Measurements from ENCODE around the gene BRIP1.
"Not testable (repeated sequence)": the region's sequence is repeated elsewhere in the genome, so short reads cannot be mapped to it uniquely, and the experiment has no call there.

The BRIP1 gene

DNA sequence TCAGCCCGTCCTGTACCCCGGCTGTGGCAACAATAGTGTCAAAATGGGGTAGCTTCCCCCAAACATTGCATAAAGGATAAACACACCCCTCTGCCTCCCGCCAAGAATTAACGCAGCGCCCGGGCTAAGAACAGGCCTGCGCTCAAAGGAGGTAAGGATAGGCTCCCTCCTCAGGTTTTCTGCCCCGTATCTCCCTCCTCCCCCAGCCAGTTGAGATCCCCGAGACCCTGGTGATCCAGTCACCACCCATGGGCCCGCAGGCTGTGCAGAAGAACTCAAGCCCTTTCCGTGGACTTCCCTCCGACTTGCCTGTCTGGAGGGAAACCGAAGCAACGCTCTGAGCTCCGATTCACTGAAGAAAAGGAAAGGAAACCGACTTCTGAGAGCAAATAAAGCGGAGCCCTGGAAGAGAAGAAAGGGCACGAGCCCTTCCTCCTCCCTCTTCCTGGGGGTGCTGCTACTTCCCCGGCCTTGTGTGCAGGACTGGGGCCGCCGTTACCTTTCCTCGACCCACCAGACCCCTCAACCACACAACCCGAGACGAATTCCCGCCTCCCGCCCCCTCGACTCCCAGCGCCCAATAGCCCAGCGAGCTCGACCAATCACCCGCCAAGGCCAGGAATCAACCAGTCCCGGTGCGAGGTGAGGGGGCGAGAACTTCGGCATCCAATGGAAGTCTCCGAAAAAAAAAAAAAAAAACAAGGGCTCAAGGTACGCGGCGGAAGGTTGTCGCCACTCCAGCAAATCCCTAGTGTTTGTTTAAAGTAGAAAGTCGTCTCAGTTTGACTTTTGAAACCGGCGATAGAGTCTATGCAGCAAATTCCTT, at the start of gene BRIP1:
BRIP1 (minus strand) TSS at position 554 of the 826 bp plus-strand sequence. CDS start 1,989 bp downstream, outside the sequence.
- peak; percentile 92 for DNase-seq

DNA sequence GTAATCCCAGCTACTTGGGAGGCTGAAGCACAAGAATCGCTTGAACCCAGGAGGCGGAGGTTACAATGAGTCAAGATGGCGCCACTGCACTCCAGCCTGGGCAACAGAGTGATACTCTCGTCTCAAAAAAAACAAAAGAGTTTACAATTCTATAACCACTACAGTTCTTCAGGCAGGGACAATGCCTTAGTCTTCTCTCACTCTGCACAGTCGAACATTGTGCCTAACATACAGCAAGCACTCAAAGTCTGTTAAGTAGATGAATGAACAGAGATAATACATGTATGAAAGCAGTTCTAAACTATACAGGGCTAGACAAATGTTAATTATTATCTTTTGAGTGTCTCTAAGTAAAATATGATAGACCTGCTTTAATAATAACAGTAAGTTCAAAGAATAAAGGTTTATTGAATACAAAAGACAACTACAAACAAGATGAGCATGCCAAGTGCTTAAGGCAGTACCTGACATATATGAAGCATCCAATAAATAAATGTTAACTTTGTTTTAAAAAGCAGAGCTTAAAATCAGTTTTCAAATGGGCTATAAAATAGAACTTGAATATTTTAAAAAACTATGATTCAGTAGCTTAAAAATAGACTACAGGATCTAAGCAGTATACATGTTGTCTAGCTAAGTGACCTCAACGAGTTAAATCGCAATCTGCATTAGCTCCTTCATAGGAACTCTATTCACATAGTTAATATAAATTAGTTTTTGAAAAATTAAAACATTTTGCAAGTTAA, 45.1 kb upstream of the BRIP1 start:
- DNase-seq = no peak

DNA sequence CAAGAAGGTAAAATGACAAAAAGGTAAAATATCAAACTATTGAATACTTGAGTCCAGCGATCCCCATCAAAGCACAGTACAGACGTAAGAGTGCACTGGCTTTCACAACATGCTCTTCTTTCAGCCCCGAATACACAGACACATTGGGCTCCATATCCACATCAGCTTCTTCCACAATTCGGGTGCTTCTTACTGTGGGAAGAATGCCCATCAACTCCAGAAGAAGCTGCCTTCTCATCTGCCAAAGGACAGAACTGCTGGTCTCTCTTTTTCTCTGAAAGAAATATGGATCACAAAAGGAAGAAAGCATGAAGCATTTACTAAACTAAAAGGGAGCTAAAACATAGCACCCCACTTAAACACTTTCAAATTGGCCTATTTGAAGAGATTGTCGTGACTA, 44.0 kb upstream of the BRIP1 start:
- no peak for DNase-seq

DNA sequence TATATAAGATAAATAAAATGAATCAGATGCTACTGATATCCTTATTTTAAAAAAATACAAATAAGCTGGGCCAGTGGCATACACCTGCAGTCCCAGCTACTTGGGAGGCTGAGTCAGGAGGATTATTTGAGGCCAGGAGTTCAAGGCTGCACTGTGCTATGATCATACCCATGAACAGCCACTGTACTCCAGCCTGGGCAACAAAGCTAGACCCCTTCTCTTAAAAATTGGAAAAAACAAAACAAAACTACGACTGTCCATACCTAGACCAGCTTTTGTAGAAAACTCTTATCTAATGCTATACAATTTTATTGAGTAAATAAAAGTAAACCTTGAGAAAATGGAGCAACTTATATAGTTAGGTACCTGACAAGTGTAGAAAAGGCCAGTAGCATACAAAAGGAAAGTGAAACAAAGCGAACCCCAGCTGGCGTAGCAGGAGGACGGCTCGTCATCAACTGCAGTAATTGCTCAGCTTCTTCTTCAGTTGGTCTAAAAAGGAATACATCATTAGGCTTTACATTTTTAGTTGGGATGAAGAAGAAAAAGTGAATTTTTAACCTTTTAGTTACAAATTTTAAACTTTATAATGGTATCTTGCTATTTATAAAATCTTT, 40.9 kb upstream of the BRIP1 start:
- no peak for DNase-seq

DNA sequence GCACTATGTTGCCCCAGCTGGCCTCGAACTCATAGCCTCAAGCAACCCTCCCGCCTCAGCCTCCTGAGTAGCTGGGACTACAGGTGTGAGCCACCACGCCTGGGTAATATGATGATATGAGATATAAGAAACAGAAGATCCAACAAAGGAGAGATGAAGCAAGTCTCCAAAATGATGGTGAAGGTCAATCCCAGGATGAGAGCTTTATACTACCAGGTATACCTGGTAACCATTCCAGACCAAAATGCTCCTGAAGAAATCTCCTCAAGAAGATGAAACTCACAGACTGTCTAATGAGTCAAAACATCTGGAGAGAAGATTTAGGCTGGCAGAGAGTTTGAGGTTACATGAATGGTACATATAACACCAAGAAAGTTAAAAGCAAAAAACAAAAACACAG, 39.9 kb upstream of the BRIP1 start:
- DNase-seq = no peak

DNA sequence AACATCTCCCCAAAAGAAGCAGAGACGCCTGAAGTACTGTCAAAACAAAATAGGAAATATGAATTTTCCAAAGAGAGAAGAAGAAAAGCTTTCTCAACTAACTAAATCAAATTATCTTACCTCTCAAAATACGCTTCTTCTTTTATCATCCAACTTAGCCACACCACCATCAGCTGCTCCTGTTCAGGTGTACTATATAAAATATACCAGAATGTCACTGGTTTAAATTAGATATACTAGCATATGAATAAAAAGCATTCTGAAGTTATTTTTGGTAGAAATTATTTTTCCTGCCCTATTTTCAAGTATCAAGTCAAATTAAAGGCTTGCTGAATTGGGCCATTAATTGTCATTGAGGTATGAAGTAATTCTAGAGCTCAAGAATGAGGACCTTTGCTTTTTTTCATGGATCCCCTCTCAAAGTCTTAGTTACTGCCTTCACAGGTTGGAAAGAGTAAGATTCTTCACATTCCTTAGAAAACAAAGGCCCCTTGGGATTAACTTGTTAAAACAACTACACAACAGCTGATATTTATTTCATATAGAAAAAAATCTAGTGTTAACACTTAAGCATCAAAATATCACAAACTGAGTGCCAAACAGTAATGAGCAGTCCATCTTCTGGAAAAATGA, 34.3 kb upstream of the BRIP1 start:
- DNase-seq = no peak

DNA sequence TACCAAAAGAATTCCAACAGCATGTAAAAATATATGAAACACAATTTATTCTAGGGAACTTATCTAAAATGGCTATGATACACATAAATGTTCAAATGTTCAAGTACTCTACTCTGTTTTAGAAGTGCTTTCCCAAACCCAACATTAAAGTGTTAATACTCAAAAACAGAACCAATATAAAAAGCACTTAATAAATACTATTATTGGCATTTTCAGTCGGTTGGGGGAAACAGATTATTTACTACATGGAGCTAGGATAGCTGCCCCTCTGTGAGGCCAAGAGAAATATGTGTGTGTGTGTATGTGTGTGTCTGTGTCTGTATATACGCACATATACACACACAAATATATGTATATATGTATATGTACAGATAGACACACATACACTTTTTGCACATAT, 32.1 kb upstream of the BRIP1 start:
- no peak for DNase-seq

DNA sequence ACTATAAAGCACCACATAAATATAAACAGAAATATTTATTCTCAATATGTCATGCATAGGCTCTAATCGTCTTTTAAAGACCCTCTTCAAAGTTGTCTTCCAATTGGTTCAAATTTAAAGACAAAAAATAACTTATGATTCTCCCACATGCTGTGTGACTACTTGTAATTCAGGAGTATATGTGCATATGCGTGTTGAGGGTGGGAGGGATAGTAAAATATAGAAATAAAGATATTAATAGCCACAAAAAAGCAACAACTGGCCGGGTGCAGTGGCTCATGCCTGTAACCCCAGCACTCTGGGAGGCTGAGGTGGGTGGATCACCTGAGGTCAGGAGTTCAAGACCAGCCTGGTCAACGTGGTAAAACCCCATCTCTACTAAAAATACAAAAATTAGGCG, 31.0 kb upstream of the BRIP1 start:
- DNase-seq = not testable (repeated sequence)

DNA sequence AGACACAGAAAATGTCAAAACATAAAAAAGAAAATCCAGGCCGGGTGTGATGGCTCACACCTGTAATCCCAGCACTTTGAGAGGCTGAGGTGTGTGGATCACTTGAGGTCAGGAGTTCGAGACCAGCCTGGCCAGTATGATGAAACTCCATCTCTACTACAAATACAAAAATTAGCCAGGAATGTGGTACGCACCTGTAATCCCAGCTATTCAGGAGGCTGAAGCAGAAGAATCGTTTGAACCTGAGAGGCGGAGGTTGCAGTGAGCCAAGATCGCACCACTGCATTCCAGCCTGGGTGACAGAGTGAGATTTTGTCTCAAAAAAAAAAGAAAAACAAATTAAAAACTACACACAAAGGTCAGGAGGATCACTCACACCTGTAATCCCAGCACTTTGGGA, 24.4 kb upstream of the BRIP1 start:
- not testable (repeated sequence) for DNase-seq

DNA sequence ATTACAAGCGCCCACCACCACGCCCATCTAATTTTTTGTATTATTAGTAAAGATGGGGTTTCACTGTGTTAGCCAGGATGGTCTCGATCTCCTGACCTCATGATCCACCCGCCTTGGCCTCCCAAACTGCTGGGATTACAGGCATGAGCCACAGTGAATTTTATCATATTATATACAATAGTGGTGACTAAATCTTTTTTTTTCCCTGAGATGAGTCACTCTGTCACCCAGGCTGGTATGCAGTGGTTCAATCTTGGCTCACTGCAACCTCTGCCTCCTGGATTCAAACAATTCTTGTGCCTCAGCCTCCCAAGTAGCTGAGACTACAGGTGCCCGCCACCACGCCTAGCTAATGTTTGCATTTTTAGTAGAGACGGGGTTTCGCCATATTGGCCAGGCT, 22.5 kb upstream of the BRIP1 start:
- DNase-seq = not testable (repeated sequence)

DNA sequence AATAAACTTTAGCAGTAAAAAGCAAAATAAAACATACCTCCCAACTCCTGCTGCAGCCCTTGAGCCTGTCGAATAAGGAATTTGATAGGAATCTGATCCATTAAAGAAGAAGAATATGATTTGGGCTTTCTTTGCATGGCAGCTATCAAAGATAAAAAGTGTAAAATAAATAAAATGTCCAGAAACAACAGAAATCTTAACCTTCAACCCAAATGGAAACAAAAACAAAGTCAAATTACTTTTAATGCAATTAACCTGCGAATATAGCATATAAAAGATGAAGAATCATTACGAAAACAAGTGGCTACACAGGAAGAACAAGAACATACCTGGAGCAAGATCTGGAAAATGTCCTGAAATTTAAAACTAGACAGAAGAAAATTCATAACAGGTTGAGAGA, 21.5 kb upstream of the BRIP1 start:
- DNase-seq = no peak

DNA sequence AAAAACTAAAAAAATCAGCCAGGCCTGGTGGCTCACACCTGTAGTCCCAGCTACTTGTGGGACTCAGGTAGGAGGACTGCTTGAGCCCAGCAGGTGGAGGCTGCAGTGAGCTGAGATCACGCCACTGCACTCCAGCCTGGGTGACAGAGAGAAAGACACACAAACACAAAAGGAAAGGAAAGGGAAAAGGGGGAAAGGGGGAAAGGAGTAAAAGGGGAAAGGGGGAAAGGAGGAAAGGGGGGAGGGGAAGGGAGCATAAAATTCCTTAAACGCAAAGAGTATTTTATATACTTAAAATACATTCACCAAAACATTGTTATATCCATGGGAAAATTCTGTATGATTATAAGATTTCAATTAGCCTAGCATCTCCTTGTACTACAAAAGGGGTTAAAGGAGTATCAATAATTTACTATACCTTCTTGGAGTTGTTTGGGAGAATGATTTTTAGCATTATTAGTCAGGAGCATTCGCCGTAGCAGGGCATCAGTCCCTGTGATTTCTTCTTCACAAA, 17.3 kb upstream of the BRIP1 start:
- DNase-seq = no peak

DNA sequence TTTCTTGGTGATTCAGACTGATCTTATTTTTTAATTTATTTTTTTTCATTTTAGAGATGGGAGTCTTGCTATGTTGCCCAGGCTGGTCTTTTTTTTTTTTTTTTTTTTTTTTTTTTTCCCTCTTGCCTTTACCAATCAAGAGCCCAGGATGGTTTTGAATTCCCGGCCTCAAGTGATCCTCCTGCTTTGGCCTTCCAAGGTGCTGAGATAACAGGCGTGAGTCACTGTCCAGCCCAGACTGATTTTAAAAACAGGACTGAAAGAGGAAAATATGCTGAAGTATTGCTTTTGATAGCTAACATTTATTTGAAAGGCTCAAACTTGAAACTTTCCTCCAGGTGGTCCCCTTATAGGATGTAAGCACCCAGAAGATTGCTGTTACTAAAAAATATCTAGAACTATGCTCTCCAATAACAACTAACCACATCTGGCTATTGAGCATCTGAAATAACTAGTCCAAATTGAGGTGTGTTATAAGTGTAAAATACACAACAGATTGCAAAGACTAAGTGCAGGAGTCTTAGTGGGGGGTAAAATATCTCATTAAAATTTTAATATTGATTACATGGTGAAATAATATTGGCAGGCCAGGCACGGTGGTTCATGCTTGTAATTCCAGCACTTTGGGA, 15.8 kb upstream of the BRIP1 start:
- no peak for DNase-seq

DNA sequence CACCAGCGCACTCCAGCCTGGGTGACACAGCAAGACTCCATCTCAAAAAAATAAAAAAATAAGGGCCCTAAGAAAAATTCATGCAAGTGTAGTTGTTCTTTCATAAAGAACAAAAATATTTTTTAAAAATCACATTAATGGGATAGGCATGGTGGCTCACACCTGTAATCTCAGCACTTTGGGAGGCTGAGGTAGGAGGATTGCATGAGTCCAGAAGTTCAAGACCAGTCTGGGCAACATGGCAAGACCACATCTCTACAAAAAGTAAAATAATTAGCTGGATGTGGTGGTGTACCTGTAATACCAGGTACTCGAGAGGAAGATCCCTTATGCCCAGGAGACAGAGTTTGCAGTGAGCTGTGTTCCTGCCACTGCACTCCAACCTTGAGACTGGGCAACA, 15.2 kb upstream of the BRIP1 start:
- no peak for DNase-seq

DNA sequence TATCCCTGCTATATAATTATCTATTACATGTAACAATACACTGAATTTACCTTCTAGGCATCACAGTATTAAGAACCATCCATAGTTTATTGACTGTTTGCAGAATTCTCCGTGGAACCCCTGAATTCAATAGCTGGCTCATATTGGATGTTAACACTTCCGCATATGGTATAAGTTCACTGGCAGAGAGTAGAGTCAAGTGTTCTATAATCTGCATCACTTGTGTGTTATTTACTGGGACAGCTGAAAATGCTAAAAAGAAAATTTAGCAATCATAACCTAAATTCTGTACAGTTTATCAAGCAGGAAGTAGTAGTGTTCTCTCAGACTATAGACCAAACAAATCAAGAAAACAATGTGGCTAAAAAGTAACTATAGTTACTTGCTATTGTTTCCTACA, 14.5 kb upstream of the BRIP1 start:
- DNase-seq = no peak

DNA sequence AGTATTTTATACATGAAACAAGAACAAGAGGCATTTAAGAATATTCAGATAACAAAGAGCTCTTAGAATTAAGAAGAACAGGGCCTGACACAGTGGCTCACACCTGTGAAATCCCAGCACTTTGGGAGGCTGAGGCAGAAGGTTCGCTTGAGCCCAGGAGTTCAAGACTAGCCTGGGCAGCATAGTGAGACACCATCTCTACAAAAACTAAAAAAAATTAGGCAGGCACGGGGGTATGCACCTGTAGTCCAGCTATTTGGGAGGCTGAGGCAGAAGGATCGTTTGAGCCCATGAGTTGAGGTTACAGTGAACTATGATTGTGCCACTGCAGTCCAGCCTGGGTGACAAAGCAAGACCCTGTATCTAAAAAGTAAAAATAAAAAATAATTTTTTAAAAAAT, 12.5 kb upstream of the BRIP1 start:
- DNase-seq = no peak

DNA sequence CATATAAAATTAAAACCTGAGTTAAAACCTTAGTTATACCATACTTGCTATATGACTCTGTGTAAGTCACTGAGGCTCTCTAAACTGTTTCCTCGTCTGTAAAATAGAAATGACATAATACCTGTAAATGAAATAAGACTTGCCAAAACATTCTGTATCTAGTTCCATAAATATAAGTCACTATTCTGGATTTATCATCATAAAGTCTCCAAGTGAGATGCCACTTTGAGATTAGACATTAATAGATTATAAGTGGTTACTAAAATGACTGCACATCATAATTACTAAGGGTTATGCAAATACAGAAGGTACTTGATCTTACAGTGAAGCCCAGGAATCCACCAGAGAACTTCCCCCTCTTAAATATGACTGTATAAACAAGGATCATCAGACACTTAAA, 12.0 kb upstream of the BRIP1 start:
- DNase-seq = no peak

DNA sequence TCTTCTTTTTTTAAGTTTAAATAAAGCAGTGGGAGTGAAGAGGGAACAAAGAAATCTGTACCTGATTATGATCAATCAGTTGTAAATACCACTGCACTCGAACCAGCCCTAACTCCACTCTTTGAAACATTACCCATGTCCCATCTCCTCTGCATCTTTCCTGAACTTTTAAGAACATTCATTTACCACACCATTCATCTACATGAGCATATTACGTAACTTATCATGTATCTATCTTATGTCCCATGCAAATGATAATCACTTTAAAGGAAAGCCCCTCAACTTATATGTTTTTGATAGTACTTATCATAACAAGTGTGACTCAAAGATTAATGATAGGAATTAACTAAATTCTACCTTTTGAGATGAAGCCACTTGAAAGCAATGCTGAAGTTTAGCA, 10.7 kb upstream of the BRIP1 start:
- no peak for DNase-seq

DNA sequence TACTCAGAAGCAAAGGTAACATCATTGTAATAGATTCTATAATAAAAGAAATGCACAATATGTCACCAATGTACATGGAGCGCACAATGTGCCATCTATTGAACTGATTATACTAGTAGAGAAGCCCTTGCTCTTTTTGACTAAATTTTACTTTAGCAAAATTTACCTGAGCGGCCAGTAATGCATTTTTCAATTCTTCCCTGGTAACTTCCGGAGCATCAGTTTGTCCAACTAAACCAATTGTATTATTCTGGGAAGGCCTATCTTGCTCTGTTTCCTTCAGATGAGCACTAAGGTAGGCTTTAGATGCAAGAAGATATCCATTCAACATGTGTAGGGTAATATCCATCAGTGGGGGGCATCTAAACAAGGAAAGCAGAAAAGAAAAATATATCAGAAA, 8.8 kb upstream of the BRIP1 start:
- DNase-seq = no peak

DNA sequence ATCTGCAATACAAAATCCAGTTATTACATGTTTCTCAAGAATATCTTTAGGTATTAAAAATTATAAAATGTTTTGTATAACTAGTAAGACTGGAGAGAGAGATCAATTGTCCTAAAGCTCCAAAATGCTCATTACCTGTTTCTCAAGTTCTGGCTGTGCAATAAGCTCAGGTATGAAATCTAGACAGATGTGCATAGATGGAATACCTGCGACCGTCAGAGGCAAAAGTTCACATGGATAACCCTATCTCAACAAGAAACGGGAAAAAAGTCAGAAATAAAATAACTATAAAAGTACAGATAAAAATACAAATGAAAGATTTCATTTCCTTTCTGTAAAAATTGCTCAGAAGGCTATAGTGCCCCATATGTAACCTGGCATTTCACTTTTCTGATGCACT, 5.8 kb upstream of the BRIP1 start:
- DNase-seq = no peak

DNA sequence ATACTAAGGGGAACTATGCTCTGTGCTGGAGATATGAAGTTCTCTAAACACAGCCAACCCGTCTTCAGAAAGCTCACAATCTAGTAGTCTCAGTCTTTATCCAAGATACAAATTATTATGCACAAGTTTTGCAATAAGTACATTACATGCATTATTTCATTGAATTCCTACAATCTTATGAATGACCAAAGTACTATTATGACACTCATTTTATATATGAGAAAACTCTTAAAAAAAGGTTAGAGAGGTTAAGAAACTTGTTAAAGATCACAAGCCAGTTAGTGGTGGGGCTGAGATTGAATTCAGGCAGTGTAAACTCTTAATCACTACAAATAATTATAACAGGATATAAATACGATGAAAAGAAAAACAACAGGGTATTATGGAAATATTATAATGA, 4.7 kb upstream of the BRIP1 start:
- DNase-seq = no peak

DNA sequence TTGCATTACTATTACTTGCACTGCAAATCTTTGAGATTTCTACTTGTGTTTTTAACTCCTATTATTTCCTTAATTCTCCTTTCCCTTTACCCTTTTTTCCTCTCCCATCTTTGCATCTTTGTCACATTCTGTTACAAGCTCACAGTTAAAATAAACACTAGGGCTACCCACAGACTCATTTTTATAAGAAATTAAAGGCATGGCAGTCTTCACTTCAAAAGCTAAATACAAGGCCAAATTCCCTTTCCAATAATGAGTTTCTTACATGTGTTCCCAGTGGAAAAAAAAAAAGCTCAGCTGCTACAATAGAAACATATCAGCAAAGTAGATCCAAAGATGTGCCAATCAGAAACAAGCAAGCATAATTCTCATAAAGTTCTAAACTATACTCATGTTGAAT, 3.7 kb upstream of the BRIP1 start:
- DNase-seq = no peak

DNA sequence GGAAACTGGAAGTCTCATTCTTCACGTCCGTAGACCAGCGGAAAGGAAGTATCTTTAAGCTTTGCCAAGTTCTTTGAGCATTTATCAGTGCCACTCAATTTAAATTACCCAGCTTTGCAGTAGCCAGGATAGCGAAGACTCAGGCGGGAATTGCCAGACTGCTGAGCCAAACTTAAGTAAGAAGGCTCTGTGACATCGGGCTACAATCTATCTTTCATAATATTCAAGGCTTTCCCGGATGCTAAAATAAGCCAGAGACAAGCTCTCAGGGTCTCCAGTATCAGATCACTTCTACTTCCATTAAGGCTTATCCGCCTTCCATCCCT, 436 bp upstream of the BRIP1 start:
- no peak for DNase-seq
